ENCODE data around the gene COL6A3.

- TF ChIP-seq CTCF (conservative IDR thresholded peaks at IDR 0.05 in 1 of 2, IDR thresholded peaks at IDR 0.05 in 1 of 2; ENCODE audit: low read depth in 1 of 2, low read length in 2 of 2) (no peak), EZH2 (IDR thresholded peaks at IDR 0.05; ENCODE audit: low read length, missing control alignments) (no peak)
Measured at GRCh38 chr2:237457388-237457941, 43.5 kb upstream of the COL6A3 start.
